DND-41 (cell line): ENCODE measurements around the gene CCNB2.

Experiments used
- EZH2 ChIP-seq: IDR thresholded peaks from 3 replicates; pipeline ENCODE4 v1.6.1; 2012; ENCODE audit warnings: borderline replicate concordance, low read depth, mild to moderate bottlenecking, moderate library complexity, low read length, inconsistent platforms; ENCODE audit not compliant: severe bottlenecking
- TF ChIP-seq, protein P1 (sequence below): IDR thresholded peaks from 2 replicates; pipeline ENCODE4 v1.5.1; 2012; ENCODE audit warnings: borderline replicate concordance, low read length, moderate library complexity, mild to moderate bottlenecking; ENCODE audit not compliant: poor library complexity, severe bottlenecking; ENCODE audit errors: extremely low read depth

DNA sequence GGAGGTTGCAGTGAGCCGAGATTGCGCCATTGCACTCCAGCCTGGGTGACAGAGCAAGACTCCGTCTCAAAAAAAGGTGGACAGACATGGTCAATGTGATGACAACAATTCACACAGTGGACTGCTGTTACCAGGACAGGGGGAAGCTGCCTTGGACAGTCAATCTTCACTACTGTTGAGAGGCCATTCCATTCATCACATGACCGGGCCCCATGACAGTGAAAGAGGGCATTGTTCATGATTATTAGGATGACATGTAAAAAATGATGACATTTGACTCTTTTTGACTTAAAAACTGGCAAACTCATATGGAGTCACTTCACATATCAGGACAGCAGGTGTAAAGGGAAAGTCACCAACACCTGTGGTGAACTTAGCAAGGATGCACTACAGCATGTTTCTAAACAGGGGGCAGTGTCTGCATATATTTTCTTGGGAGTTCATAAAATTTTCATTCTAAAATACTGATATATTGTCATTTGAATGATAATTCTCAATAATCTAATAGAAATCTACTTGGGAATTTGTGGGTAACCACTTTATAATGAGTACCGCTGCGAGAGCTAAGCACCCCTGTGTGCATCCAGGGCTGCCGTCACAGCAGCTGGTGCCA is 67.4 kb downstream of the CCNB2 start:
- TF ChIP-seq, protein P1, sequence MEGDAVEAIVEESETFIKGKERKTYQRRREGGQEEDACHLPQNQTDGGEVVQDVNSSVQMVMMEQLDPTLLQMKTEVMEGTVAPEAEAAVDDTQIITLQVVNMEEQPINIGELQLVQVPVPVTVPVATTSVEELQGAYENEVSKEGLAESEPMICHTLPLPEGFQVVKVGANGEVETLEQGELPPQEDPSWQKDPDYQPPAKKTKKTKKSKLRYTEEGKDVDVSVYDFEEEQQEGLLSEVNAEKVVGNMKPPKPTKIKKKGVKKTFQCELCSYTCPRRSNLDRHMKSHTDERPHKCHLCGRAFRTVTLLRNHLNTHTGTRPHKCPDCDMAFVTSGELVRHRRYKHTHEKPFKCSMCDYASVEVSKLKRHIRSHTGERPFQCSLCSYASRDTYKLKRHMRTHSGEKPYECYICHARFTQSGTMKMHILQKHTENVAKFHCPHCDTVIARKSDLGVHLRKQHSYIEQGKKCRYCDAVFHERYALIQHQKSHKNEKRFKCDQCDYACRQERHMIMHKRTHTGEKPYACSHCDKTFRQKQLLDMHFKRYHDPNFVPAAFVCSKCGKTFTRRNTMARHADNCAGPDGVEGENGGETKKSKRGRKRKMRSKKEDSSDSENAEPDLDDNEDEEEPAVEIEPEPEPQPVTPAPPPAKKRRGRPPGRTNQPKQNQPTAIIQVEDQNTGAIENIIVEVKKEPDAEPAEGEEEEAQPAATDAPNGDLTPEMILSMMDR = no peak
- TF ChIP-seq EZH2 = no peak
